Thoracic aorta (tissue), 2 donors: ENCODE measurements around the gene CALML3. TPM values are rescaled to one million over a fixed set of nuclear protein-coding genes. Genes with fewer than 3 reads are reported as not detected.

ENCODE experiments used
- ATAC-seq: fragments of 150-250 bp; one replicate; pipeline ENCODE4 v1.8.0; 2017; ENCODE audit warnings: low read depth; ENCODE audit not compliant: insufficient number of reproducible peaks, low FRiP score
- DNase-seq: peaks from one replicate; pipeline ENCODE4 v3.0.0-alpha.2; 2020; ENCODE audit warnings: low spot score
- H3K27ac ChIP-seq, 2 donors: fragments of 200-600 bp; sonication (generic); 1 replicate in 1 of 2; 2 replicates in 1 of 2; pipeline ENCODE4 v1.5.1; 2016; ENCODE audit warnings: mild to moderate bottlenecking in 2 of 2, moderate library complexity in 2 of 2
- H3K27me3 ChIP-seq: fragments of 200-600 bp; sonication (generic); replicated peaks from 2 replicates; pipeline ENCODE4 v1.6.0; 2016; ENCODE audit warnings: mild to moderate bottlenecking; ENCODE audit not compliant: insufficient read depth
- H3K36me3 ChIP-seq: fragments of 200-600 bp; sonication (generic); one replicate; pipeline ENCODE4 v1.5.1; 2016
- H3K4me1 ChIP-seq, 2 donors: fragments of 200-600 bp; sonication (generic); 1 replicate in 1 of 2; 2 replicates in 1 of 2; pipeline versions ENCODE4 v1.5.1 to v1.6.0; 2016; ENCODE audit warnings: low read depth in 2 of 2, mild to moderate bottlenecking in 1 of 2; ENCODE audit not compliant: control insufficient read depth in 1 of 2
- H3K4me3 ChIP-seq: fragments of 200-600 bp; sonication (generic); 2 replicates; pipeline ENCODE4 v1.5.1; 2016; ENCODE audit warnings: mild to moderate bottlenecking
- H3K9me3 ChIP-seq: fragments of 200-600 bp; sonication (generic); 2 replicates; pipeline ENCODE4 v1.5.1; 2016
- total RNA-seq, 2 donors: library from RNA; depleted of rRNA; stranded (reverse); fragments of >200 nt; gene quantifications; one replicate each; pipeline versions ENCODE4 v1.1.0 to v1.2.3, GENCODE V29; 2016
- TF ChIP-seq, protein P1 (sequence below): fragments of 200-600 bp; sonication (generic); IDR thresholded peaks from one replicate; pipeline ENCODE4 v1.5.1; 2019; ENCODE audit warnings: antibody characterized with exemption

CALML3 gene
- total RNA-seq, 2 donors from 2014 or later, result not detected

DNA sequence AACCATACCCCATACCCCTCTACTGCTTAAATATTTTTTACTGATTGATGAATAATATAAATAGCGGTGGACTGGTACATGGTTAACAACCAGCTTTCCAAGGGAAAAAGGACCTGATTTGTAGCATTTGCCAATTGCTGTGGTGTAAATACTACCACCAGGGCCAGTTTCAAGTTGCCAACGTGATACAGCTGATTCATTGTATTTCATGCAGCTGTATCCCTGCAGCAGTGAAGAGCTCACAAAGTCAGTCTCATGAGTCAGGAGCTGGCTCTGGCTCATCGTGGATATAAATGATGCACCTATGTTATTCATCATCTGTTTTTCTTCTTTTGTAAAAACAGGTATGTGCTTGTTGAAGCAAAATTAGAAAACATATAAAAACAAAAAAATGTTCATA lies 40.6 kb upstream of the CALML3 start:
- H3K4me1 ChIP-seq, result no peaks in the 10 kb centered on the region
- ATAC-seq (no peak), DNase-seq (no peak)
- no peak overlapping the region for H3K27ac ChIP-seq
- TF ChIP-seq, protein P1, sequence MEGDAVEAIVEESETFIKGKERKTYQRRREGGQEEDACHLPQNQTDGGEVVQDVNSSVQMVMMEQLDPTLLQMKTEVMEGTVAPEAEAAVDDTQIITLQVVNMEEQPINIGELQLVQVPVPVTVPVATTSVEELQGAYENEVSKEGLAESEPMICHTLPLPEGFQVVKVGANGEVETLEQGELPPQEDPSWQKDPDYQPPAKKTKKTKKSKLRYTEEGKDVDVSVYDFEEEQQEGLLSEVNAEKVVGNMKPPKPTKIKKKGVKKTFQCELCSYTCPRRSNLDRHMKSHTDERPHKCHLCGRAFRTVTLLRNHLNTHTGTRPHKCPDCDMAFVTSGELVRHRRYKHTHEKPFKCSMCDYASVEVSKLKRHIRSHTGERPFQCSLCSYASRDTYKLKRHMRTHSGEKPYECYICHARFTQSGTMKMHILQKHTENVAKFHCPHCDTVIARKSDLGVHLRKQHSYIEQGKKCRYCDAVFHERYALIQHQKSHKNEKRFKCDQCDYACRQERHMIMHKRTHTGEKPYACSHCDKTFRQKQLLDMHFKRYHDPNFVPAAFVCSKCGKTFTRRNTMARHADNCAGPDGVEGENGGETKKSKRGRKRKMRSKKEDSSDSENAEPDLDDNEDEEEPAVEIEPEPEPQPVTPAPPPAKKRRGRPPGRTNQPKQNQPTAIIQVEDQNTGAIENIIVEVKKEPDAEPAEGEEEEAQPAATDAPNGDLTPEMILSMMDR, result no peak
- no peaks in the 10 kb centered on the region for H3K27me3 ChIP-seq
- no peak overlapping the region for H3K4me3 ChIP-seq
- H3K9me3 ChIP-seq, result no peaks in the 10 kb centered on the region
- no peaks in the 10 kb centered on the region for H3K36me3 ChIP-seq

DNA sequence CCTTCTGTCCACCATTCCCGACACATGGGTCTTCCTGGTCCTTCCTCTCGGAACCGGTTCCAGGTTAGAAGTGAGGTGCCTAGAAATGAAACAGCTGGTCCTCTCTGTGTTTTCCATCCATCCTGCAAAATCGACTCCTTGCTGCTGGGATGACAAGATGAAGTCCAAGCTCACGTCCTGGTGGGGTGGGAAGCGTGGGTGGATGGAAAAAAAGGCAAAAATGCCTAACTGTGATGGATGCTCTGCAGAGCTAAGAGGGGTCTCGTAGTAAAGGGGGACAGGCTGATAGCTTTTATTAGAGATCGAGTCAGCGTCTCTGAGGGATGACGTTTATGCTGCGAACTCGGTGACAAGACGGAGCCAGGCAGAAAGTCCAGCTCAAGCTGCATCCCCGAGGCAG lies 39.5 kb upstream of the CALML3 start:
- Histone ChIP-seq H3K4me1 (no peaks in the 10 kb centered on the region), H3K4me3 (no peak overlapping the region), H3K9me3 (no peaks in the 10 kb centered on the region), H3K27me3 (no peaks in the 10 kb centered on the region), H3K36me3 (no peaks in the 10 kb centered on the region), H3K27ac (no peak overlapping the region)
- no peak for ATAC-seq
- TF ChIP-seq, protein P1, result no peak
- DNase-seq, result no peak

DNA sequence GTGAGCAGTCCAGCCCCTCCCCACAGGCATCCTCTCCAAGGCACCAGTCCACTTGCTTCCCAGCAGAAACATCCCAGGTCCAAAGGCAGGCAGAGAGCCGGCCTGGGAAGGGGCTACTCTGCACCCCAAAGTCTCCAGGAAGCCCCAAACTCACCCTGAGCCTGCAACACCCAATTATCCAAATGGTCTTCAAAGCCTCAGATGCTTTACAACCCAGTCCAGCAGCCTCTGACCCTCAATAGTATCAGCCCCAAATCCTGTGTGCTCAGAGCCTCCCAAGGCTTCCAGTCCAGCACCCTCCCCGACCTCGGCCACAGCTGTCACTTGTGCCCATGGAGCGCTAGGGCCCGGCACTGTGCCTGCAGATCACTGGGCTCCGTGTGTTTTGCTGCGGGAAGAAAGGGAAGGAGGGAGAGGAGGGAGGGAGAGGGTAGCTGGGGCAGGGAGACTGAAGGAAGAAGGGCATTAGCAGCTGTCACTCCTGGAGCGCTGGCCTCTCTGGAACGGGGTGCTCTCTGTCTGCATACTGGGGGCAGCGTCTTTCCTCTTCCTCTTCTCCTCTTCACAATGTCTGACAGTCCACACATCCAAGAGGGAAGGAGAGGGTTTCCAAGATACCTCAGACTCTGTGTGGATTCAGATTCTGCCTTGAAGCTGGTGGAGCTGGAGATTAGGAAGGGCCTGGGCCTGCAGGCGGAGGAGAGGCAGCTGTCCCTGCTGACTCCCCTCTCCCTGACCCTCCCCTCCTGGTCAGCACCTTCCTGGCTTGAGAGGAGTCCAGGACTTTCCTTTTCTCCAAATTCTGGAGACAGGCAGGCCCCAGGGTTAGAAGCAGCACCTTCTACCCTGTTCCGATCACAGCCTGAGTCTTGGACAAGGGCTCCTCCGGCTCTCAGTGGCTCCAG lies 38.6 kb upstream of the CALML3 start:
- no peaks in the 10 kb centered on the region for H3K27me3 ChIP-seq
- ATAC-seq, result no peak
- no peaks in the 10 kb centered on the region for H3K9me3 ChIP-seq
- H3K4me1 ChIP-seq, result no peaks in the 10 kb centered on the region
- H3K4me3 ChIP-seq, result no peak overlapping the region
- H3K36me3 ChIP-seq, result no peaks in the 10 kb centered on the region
- TF ChIP-seq, protein P1, result no peak
- H3K27ac ChIP-seq, result no peak overlapping the region
- DNase-seq, result no peak

DNA sequence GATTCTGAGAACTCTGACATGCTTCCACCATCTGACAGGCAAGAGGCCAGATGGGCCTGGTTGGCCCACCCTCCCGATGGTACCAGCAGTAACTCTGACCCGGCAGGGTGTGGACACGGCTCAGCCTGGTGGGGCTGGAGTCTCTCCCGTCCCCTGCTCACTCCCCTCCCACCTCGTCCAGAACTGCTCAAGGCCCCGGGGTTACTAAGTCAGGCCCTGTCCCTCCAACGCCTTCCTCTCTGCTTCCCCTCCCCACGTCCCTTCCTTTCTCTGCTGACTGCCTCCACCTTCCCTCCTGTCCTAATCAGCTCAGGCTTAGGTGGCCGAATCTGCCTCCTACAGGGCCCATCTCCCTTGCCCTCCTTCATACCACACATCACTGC lies 37.9 kb upstream of the CALML3 start:
- Histone ChIP-seq H3K4me1 (no peaks in the 10 kb centered on the region), H3K27me3 (no peaks in the 10 kb centered on the region), H3K9me3 (no peaks in the 10 kb centered on the region), H3K36me3 (no peaks in the 10 kb centered on the region), H3K4me3 (no peak overlapping the region), H3K27ac (no peak overlapping the region)
- no peak for ATAC-seq
- TF ChIP-seq, protein P1, result no peak
- no peak for DNase-seq

DNA sequence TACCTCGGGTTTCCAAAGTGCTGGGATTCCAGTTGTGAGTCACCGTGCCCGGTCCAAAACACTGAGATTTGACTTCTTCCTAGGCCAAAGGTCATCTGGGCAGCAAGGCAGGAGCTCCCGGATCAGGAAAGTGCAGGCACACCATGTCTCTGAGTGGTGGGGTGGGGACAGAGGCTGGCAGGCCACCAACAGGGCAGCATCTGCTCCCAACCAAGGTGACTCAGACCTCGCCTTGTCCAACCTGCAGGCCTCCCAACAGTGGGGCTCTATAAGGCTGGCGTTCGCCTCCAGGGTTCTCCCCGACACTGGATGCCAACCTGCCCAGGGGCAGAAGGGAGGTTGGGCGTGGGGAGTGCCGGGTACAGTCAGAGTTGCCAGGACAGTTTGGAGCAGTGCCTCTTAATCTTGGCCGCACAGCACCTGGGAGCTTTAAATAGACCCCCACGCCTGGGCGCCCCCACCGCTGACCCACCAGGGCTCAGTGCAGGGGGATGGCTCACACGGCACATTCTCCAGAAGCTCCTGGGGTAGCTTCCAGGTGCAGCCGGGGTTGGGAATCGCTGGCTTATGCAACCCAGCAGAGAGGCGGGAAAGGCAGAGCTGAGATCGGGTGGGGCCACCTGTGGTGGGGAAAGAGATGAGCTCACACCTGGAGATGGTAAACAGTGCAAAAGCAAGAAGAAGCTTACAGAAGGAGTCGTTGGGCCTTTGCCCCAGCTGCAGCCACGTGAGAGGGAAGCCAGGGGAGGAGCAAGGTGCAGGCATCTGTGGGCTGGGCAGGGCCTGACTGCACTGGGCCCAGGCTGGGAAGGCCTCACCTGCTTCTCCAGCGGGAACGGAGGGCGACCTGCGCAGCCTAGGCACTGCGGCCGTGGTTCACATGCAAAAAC lies 36.2 kb upstream of the CALML3 start:
- TF ChIP-seq, protein P1, result no peak
- no peaks in the 10 kb centered on the region for H3K4me1 ChIP-seq
- no peaks in the 10 kb centered on the region for H3K9me3 ChIP-seq
- no peaks in the 10 kb centered on the region for H3K27me3 ChIP-seq
- no peak overlapping the region for H3K27ac ChIP-seq
- ATAC-seq (no peak), DNase-seq (no peak)
- no peak overlapping the region for H3K4me3 ChIP-seq
- H3K36me3 ChIP-seq, result no peaks in the 10 kb centered on the region
